Measurements from ENCODE around the gene PLD6. TPM values are rescaled to one million over a fixed set of nuclear protein-coding genes. Genes with fewer than 3 reads are reported as not detected.

The PLD6 gene
- total RNA-seq, 1 experiment from 2014 or later: not detected

DNA sequence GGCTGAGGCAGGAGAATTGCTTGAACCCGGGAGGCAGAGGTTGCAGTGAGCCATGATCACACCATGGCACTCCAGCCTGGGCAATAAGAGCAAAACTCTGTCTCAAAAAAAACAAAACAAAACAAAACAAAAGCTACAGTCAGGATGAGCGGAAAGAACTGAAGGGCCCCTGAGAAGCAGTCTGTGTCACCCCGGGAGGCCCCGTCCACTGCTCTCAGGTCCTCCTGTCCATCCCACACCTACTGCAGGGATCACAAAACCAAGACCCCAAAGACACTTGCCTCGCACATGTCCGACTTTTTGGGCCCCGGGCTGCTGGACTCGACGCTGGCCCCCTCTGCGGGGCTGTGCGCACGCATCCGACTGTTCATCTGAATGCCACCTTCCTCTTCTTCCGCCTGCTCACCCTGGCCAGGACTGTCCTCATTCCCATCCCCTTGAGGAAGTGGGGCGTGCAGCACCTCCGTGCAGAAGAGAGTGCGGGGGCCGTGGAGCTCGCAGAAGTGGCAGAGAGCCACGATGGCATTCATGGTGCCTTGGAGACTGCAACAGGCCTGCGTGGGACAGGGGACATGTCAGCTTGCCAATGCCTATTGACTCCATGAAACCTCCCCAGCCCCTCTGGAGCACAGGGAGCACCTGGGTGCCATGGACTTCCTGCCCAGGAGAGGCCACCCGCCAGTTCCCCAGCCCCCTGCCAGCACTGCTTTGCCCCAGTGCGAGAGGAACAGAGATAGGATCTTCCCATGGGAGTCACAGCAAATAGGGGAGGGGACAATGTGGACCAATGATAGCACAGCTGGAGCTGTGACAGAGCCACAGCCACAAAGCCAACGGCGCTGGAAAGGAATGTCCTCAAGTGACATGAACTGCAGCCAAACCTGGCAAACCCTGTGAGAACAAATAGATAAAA, 21.7 kb upstream of the PLD6 start:
- DNase-seq (ENCODE audit: low read depth): no peak

DNA sequence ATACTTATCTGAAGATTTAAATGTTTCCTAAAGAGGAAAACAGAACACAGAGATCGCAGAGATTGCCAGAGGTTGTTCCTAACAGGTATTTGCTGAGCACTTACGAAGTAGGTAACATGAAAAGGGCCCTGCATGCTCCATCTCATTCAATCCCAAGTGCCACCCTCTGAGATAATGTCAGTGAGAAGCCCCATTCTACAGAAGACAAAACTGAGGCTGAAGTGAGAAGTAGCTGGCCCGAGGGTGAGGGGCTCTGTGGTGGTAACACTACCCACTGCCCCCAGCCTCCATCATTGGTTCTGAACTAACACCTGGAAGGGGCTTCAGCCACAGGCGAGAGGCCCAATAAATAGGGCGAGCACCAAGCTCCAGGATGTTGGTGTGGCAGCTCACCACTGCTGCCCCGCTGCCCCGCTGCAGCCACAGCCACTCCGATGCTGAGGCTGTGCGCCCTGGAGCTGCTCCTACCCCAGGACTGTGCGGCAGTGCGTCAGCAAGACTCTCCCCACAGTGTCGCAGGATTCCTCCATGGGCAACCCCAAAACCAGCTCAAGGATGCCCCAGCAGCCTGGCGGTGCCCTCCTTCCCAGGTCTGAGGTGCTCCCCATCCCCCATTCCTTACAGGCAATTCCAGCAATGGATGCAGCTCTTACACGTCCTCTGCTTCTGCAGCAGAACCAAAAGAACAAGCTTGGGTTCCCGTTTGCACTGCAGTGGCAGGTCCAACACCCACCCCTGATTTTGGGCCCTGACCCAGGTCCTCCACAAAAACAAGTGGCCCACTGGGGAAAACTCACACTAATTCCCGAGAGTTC, 20.5 kb upstream of the PLD6 start:
- no peak for DNase-seq (ENCODE audit: low read depth)

DNA sequence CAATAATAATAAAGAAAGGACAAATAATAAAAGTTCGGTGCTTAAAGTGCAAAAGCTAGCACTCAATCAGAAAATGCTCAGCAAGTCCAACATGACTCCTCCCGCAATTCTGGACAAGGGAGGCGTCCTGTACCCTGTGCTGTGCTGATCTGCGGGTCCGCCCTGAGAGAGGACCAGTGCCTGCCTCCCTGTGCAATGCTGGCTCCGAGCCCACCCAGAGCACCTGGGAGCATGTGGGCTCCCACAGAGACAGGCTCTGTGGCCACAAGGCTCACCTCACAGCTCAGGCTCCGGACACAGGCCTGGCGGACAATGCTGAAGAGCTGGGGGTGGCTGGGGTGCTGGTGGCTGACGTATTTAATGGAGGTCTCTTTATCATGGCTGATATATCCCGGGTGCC, 19.8 kb upstream of the PLD6 start:
- no peak for DNase-seq (ENCODE audit: low read depth)

DNA sequence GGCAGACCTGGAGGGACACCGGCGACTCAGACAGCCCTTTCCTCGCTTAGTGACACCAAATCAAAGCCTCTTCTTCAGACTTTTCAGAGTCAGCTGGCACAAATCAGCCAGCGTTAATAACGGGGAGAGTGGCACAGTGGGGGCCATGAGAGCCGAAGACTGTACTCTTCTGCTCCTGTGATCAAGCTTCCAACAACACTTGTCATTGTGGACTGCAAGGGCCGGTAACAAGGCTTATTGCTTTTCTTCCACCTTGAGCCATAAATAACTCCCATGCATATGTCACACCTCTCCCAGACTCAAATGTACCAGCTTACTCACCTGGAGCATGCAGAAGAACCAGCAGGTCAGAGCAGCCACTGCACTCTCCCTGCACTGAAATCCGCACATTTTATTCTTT, 18.0 kb upstream of the PLD6 start:
- DNase-seq (ENCODE audit: low read depth): no peak

DNA sequence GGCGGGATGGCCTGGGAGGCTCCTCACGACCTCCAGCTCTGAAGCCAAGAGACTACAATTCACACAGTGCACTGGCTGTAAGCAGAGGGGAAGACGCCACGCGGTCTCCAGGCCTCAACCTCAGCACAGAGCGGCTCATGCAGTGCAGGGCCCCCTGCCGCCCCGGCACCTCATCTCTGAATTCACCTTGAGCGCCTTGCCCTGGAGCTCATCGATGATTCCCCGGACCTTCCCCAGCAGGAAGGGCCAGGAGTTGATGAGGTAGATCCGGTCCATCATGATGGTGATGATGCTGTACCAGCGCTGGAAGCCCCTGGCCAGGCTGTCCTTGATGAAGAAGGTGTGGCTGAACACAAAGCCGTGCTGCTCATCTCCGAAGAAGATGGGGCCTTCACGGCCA, 17.6 kb upstream of the PLD6 start:
- no peak for DNase-seq (ENCODE audit: low read depth)

DNA sequence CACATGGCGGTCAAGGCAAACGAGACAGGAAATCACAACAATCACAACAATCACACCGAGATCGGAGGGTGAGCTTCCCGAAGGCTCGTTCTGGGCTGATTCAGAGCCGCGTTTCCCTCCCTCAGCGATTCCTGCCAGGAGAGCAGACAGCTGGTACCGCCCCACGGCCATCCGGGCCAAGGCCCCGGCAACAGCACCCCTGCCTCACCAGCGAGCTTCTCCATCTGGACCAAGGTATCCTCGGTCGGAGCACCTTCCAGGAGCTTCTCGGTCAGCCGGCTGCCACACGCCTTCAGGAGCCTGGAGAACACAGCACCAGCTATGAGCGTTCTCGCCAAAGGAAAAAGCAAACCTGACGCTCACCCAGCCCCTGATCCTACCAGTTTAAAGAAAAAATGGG, 15.2 kb upstream of the PLD6 start:
- DNase-seq (ENCODE audit: low read depth): no peak

DNA sequence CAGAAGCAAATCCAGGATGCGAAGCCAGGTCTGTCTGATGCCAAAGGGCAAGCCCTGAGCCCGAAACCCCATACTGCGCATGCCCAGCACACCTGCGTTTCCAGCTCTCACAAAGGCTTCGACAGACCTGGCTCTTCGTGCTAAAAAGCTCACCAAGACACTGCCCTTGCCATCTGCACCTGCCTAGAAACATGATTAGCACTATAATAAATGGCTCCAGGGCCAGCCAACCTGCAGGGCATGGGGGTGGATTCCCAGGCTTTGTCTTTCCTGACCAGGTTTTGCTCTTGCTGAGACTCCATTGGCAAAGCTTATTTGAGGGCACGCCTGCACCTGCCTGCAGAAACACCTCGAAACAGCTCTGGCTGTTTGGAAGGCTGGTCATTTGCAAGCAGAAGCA, 14.4 kb upstream of the PLD6 start:
- DNase-seq (ENCODE audit: low read depth): no peak

DNA sequence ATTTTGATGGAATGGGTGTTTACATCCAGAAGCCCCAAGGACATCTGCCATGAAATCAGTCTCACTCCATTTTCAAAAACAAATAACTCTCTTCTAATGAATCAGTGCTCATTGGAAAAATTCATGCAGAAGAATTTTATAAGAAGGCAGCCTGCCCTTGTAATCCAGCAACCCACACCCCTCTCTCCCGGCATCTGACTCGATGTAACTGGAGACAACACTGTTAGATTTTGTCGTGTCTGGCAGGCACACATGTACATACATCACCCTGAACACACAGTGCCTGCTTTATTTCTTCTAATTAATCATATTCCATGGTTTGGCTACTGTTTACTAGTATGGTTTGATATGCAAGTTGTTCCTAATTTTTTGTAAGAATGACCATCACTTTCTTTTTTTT, 11.9 kb upstream of the PLD6 start:
- no peak for DNase-seq (ENCODE audit: low read depth)

DNA sequence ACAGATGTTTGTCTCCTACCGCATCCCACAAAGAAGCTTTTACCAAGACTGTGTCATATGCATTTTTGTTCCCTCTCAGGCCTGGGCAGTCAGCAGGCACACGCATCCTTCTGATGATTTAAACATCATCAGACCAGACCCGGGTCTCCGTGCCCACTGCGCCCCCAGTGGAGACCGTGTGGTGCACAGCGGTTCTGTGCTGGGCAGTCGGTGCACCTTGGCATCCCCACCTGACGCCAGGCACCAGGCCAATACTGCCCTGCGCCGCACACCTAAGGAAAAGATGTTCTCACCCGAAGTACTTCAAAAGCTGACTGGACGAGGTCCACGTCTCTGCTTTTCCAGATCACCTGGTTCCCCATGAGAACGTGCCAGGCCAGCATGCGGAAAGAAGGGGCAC, 10.6 kb upstream of the PLD6 start:
- DNase-seq (ENCODE audit: low read depth): no peak

DNA sequence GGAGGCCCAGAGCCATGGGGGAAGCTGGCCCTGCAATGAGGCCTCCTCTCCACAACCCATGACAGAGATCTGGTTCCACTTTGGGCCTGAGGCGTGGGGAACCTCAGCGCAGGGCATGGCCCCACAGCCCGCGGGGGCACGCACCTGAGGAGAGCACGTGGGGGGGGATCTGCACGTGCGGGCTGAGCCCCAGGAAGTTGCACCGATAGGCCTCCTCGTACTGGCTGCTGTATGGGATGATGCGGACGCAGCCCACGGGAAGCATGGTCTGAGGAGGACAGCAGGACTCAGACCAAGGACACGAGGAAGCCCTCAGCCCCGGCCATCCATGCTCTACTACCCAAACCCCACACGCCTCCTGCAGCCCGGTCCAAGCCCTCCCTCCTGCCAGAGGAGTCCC, 10.1 kb upstream of the PLD6 start:
- no peak for DNase-seq (ENCODE audit: low read depth)

DNA sequence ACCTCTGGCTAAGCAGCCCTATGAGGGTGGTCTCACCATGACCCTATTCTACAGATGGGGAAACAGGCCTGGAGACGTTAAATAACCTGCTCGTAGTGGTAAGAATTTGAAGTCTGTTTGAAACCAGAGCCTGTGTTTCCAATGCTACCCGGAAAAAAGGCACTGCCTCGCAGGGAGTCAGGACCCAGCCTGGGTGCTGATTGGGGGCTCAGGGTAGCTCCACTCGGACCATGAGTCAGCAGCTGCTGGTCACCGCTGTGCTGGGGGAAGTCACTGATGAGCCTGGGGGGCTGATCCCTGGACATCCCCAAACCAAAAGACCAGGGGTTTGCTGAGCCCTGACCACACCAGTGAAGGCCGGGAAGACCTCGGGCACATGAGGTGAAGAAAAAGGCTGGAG, 9.4 kb upstream of the PLD6 start:
- DNase-seq (ENCODE audit: low read depth): no peak

DNA sequence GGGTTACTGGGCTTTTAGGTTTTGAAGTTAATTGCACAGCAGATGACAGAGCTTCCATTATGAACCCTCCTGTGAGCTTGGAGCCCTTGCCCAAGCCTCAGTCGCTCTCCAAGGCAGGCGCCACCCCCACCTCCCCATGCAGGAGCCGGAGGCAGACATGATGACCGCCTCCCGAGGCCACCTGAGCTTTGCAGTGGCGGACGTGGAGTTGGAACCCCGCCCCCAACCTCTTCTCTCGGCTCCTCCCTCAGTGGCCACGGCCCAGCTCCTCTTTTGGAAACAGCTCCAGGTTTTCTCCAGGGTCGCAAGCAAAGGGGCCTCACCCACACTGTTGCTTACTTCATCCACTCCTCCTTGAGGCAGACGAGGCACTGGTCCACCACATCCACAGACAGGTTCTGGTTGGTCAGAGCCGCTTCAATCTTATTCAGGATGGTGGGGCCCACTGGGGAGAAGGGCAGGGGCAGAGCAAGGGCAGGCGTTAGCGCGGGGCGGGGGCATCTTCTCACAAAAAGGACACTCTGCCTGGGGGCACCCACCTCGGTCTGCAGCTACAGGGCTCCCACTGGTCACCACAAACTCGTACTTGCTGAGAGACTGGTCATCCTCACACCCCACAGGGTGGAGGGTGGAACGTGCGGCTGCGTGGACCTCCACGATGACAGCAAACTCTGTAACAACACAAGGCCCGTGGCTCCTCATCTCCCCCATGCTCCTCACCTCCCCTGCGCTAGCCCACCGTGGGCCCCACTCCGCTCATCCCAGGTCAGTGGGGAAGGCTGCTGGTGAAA, 8.7 kb upstream of the PLD6 start:
- no peak for DNase-seq (ENCODE audit: low read depth)

DNA sequence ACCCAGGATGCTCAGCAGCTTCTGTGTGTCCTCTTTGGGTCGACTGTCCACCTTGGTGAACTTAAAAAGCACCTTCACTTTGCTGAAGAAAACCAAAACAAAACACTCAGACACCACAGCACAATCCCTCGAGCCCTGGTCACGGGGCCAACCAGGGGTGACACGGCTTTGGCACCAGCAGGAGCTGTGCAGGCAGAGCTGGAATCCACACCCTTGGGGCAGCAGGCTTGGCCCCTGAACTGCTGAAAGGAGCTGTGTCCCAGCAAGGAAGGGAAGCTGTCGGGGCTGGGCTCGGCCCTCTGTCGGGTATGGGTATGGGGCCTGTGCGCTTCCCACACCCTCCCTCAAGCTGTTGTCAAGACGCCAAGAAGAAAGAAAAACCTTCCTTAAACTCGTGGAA, 7.6 kb upstream of the PLD6 start:
- no peak for DNase-seq (ENCODE audit: low read depth)

DNA sequence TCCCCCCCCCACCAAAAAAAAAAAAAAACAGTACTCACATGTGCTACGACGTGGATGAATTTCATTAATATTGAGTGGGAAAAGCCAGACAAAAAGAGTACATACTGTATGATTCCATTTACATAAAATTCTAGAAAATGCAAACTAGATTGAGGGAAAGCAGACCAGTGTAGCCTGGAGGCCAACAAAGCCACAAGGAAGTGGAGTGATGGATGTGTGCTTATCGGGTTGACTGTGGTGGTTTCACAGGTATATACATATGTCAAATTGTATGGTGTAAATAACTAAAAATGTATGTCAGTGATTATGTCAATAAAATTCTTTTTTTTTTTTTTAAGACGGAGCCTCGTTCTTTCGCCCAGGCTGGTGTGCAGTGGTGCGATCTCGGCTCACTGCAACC, 1.9 kb upstream of the PLD6 start:
- no peak for DNase-seq (ENCODE audit: low read depth)

DNA sequence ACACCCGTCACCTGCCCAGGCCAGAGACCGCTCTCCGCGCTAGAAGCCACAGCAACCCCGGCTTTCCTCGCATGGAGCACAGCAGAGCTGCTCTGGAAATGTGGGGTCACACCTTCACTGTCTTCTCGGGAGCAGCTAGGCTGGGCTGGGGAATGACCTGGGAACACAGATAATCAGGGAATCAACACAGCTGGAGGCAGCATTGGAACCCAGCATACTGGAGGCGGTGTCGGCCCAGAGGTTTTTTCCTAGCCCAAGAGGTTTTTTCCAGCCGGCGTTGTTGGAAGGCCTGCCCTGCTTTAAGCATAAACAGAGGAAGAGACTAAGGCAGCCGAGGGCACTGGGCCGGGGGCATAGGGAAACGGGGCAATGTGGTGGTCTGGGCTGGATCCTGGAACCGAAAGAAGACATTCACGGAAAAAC, 791 bp upstream of the PLD6 start:
- no peak for DNase-seq (ENCODE audit: low read depth)

DNA sequence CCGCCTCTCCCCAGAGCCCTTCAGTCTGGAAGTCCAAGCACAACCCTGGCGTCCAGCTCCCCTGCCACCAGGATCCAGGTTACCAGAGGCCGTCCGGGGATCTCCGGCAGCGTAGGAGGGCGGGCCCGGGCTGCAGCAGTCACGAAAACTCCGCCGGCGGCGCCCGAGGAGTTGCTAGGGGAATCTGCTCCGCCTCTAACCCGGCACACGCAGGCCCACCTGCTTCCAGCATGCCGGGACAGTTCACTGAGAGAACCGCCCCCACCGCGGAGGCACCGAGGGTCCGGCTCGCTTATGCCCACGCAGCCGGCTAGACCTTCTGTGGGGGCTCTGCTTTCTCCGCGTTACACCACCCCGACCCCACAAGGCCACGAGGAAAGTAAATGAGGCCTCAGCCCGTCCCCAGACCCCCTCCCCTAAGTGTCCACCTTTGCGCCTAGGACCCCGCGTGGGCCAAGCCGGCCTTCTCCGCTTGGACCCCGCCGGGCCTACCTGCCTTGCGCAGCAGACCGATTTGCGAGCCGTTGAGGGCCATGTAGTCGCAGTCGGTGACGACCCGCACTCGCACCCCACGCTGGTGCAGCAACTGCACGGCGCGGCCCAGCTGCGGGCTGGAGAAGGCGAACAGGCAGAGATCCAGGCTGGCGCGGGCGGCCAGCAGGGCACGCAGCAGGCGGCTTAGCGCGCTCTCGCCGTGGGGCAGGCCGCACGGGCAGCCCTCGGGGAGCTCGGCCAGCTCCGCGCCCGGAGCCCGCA, 587 bp downstream of the PLD6 start:
- no peak for DNase-seq (ENCODE audit: low read depth)

DNA sequence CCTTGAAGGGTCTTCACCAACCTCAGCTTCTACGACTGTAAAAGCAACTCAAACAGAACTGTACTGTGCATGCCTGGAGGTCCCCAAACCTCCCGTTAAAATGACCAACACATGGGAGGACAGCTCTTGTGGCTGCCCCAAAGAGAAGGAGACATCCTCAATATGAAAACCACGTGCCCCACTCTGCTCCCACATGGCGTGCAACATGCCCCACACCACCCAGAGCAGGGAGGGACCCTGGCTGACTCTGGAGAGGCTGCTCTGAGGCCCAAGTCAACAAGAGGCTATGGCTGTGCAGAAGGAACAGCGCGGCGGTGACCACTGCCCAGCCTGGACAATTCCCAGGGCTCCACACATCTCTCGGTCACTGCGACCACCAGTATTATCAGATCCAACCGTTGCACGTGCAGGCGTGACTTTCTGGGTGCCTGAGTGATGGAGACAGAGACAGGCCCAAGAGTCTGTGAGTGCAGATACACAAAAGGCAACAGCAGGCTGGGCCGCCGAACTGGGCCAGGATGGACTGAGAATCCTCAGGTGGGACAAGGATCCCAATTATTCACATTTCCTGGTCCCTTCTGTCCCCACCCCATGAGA, 1.4 kb downstream of the PLD6 start:
- no peak for DNase-seq (ENCODE audit: low read depth)

DNA sequence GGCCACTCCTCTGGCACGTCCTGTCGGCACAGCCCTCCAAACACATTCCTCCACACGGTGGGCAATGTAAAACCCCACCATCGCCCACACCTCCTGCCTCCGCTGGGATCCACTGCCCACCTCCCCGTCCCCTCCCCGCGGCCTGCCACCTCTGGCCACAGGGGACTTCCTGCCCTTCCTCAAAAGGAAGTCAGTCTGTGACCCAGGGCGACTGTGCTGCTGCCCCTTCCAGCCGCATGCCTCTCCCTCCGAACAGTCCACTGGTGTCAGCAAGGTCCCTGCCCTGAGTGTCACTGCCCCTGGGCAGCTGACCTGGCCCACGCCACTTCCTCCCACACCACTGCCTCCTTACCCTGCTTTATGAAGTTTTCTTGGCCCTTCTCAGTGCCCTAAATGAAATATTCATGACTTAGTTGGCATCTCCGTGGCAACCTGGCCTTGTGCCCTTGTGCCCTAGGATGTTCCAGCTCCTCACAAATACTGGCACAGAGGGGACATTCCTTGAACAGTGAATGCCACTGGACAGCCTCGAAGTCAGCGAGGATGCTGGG, 2.0 kb downstream of the PLD6 start:
- no peak for DNase-seq (ENCODE audit: low read depth)

DNA sequence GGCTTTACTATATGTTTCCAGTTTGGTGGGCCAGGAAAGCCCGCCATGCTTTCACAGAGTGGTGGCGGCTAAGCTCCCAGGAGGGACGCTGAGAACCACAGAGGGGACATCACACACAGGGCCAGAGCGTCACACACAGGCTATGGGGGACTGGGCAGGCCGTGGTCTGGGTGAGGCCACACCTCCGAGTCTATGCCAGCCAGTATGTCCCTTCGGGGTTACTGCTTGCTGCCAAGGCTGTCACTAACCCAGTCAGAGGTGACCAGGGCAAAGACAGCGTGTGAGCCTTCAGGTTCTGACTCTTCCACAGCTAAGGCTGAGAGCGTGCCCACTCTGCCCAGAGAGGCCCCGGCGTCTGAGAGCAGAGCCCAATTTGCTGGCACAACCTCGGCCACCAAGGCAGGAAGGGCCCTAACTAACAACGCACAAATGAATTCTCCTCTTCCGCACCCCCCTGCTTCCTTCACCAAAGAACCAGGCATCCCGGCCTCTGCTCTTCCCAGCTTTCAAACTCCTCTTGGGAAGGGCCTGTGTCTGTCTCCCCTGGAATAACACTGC, 2.9 kb downstream of the PLD6 start:
- no peak for DNase-seq (ENCODE audit: low read depth)

DNA sequence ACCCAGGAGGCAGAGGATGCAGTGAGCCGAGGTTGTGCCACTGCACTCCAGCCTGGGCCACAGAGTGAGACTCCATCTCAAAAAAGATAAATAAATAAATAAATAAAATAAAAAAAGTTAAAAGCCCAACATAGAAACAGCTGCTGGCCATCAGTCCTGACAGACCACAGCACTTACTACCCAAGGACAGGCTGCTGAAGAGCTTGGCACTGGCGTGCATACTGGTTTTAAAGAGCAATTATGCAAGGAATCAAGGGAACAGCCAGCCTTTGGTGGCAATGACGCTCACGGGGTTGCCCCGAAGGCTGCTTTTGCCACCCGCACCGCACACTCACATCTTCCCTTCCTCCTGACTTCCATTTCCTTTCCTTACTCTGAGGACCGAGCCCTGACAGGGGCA, 4.2 kb downstream of the PLD6 start:
- DNase-seq (ENCODE audit: low read depth): no peak

Data from HT1080 (cell line).